ENCODE measurements around the gene CALCB.

The CALCB gene

DNA sequence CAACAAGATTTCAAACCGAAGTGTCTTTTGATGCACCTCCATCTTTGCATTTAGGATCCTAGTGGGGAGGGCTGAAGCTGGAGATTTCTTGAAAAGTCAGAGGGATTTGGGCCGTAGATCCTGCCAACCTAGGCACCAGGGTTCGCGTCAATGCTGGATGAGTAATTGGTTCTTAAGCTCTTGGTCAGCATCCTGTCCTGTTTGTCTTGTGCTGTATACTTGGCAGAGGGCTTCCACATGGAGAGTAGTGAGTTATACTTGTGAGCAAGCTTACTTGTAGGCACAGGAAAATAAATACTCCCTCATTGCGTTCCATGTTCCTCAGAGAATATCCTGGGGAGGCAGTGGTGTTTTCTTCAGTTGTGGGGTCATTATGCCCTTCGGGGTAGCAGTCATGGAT is 53.9 kb downstream of the CALCB start:
- TF ChIP-seq, protein P1, sequence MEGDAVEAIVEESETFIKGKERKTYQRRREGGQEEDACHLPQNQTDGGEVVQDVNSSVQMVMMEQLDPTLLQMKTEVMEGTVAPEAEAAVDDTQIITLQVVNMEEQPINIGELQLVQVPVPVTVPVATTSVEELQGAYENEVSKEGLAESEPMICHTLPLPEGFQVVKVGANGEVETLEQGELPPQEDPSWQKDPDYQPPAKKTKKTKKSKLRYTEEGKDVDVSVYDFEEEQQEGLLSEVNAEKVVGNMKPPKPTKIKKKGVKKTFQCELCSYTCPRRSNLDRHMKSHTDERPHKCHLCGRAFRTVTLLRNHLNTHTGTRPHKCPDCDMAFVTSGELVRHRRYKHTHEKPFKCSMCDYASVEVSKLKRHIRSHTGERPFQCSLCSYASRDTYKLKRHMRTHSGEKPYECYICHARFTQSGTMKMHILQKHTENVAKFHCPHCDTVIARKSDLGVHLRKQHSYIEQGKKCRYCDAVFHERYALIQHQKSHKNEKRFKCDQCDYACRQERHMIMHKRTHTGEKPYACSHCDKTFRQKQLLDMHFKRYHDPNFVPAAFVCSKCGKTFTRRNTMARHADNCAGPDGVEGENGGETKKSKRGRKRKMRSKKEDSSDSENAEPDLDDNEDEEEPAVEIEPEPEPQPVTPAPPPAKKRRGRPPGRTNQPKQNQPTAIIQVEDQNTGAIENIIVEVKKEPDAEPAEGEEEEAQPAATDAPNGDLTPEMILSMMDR (IDR thresholded peaks at IDR 0.05; ENCODE audit: control insufficient read depth, insufficient read depth, low read depth, low read length, missing control alignments), result no peak
- DNase-seq (ENCODE audit: low read depth), result peak; percentile 57
- H3K4me3 ChIP-seq (ENCODE audit: control insufficient read depth, low read depth, low read length), result no peak overlapping the region

All from AG09309 (cell line).